Fibroblast of lung (primary cell): Measurements from ENCODE around the gene NUCB1. TPM values are rescaled to one million over a fixed set of nuclear protein-coding genes. Genes with fewer than 3 reads are reported as not detected.

ENCODE experiments used
- DNase-seq, 2 donors: peaks; one replicate each; pipeline versions ENCODE4 v3.0.0 to v3.0.0-alpha.2; 2010; ENCODE audit warnings: low read depth in 2 of 2
- H2AFZ ChIP-seq: 2 replicates; pipeline ENCODE4 v1.5.1; 2012; ENCODE audit warnings: low read length, control low read depth, inconsistent platforms
- H3K27ac ChIP-seq: 2 replicates; pipeline ENCODE4 v1.5.1; 2011; ENCODE audit warnings: low read length, control low read depth; ENCODE audit not compliant: insufficient read depth
- H3K27me3 ChIP-seq: 2 replicates; pipeline ENCODE4 v1.5.1; 2011; ENCODE audit warnings: mild to moderate bottlenecking, low read length; ENCODE audit not compliant: control insufficient read depth, insufficient read depth
- H3K36me3 ChIP-seq: 2 replicates; pipeline ENCODE4 v1.5.1; 2011; ENCODE audit warnings: low read length; ENCODE audit not compliant: control insufficient read depth, insufficient read depth
- H3K4me1 ChIP-seq: 2 replicates; pipeline ENCODE4 v1.5.1; 2011; ENCODE audit warnings: low read length; ENCODE audit not compliant: control insufficient read depth, insufficient read depth; ENCODE audit errors: extremely low read depth
- H3K4me2 ChIP-seq: 2 replicates; pipeline ENCODE4 v1.5.1; 2011; ENCODE audit warnings: low read length, control low read depth; ENCODE audit not compliant: insufficient read depth; ENCODE audit errors: extremely low read depth
- H3K4me3 ChIP-seq, 4 experiments: fragments of 200-600 bp in 1 of 4; sonication (generic) in 1 of 4; replicated peaks in 1 of 4; 2 replicates each; pipeline ENCODE4 v1.5.1; 2011 to 2016; ENCODE audit warnings: low read length in 4 of 4, low read depth in 3 of 4, mild to moderate bottlenecking in 3 of 4, control low read depth in 2 of 4, inconsistent platforms in 1 of 4, mixed read lengths in 1 of 4; ENCODE audit not compliant: insufficient read depth in 1 of 4; ENCODE audit errors: control extremely low read depth in 1 of 4
- H3K79me2 ChIP-seq: 2 replicates; pipeline ENCODE4 v1.5.1; 2012; ENCODE audit warnings: mild to moderate bottlenecking, low read length, inconsistent platforms; ENCODE audit not compliant: control insufficient read depth, insufficient read depth
- H3K9ac ChIP-seq: 2 replicates; pipeline ENCODE4 v1.5.1; 2011; ENCODE audit warnings: mild to moderate bottlenecking, low read length, control low read depth; ENCODE audit not compliant: insufficient read depth
- H3K9me3 ChIP-seq: 2 replicates; pipeline ENCODE4 v1.5.1; 2012; ENCODE audit warnings: low read depth, low read length; ENCODE audit not compliant: control insufficient read depth, insufficient read depth
- H4K20me1 ChIP-seq: 2 replicates; pipeline ENCODE4 v1.5.1; 2011; ENCODE audit warnings: low read length; ENCODE audit not compliant: control insufficient read depth, insufficient read depth; ENCODE audit errors: extremely low read depth
- CTCF ChIP-seq, 2 donors: IDR thresholded peaks in 1 of 2; conservative IDR thresholded peaks in 1 of 2; 1 replicate in 1 of 2; 2 replicates in 1 of 2; pipeline ENCODE4 v1.5.1; 2011 to 2012; ENCODE audit warnings: low read length in 2 of 2, control low read depth in 1 of 2, inconsistent platforms in 1 of 2, low read depth in 1 of 2, mild to moderate bottlenecking in 1 of 2
- EZH2 ChIP-seq: IDR thresholded peaks from 2 replicates; pipeline ENCODE4 v1.5.1; 2012; ENCODE audit warnings: low read length, control low read depth, mild to moderate bottlenecking; ENCODE audit errors: missing control alignments
- polyA plus RNA-seq, 2 donors: library from polyadenylated mRNA; depleted of rRNA in 1 of 2; stranded (reverse) in 1 of 2; unstranded in 1 of 2; fragments of >200 nt; gene quantifications; 2 replicates each; pipeline ENCODE4 v1.2.1, GENCODE V29; 2011 to 2012; ENCODE audit warnings: missing spikeins in 1 of 2
- total RNA-seq: library from RNA; depleted of rRNA; stranded (reverse); fragments of >200 nt; gene quantifications from 2 replicates; pipeline ENCODE4 v1.2.1, GENCODE V29; 2014

The NUCB1 gene
- total and polyA plus RNA-seq, 2 donors (not counting 1 experiment from before 2014, with no cell fraction given), result 129 to 130 TPM

GRCh38 chr19:48965040-48965805, 65.1 kb downstream of the NUCB1 start, which contains the start of gene FTL:
TSS of gene FTL (plus strand) at chr19:48965309. CDS start at chr19:48965508, 199 bp downstream.
- Histone ChIP-seq H3K36me3 (peaks cover 24% of the 10 kb centered on the region), H2AFZ (no peak within 1 kb of the TSS), H3K79me2 (peaks cover 19% of the 10 kb centered on the region), H3K4me3 (peak within 1 kb of the TSS; percentile 39 to 99 (median 79)), H3K9ac (peak within 1 kb of the TSS; percentile 34), H3K4me1 (peaks cover 19% of the 10 kb centered on the region), H3K27me3 (no peaks in the 10 kb centered on the region), H3K4me2 (peak within 1 kb of the TSS; percentile 85), H4K20me1 (peaks cover 6% of the 10 kb centered on the region), H3K9me3 (no peaks in the 10 kb centered on the region), H3K27ac (peak within 1 kb of the TSS; percentile 80)
- peak; percentile 92 to 97 for DNase-seq
- TF ChIP-seq CTCF (conservative IDR thresholded peaks at IDR 0.05 in 1 of 2, IDR thresholded peaks at IDR 0.05 in 1 of 2; ENCODE audit: low read depth in 1 of 2, low read length in 2 of 2) (no peak), EZH2 (no peak)

GRCh38 chr19:48965806-48966540, 65.9 kb downstream of the NUCB1 start:
- Histone ChIP-seq H3K9me3 (no peaks in the 10 kb centered on the region), H3K36me3 (peaks cover 27% of the 10 kb centered on the region), H3K9ac (peak overlapping the region; percentile 34), H4K20me1 (peaks cover 6% of the 10 kb centered on the region), H3K4me2 (peak overlapping the region; percentile 85), H2AFZ (no peak overlapping the region), H3K79me2 (peaks cover 19% of the 10 kb centered on the region), H3K4me1 (peaks cover 19% of the 10 kb centered on the region), H3K27ac (peak overlapping the region; percentile 23), H3K27me3 (no peaks in the 10 kb centered on the region), H3K4me3 (peak overlapping the region; percentile 39 to 99 (median 79))
- peak; percentile 80 for DNase-seq
- TF ChIP-seq EZH2, result no peak
- no peak for TF ChIP-seq CTCF (conservative IDR thresholded peaks at IDR 0.05 in 1 of 2, IDR thresholded peaks at IDR 0.05 in 1 of 2; ENCODE audit: low read depth in 1 of 2, low read length in 2 of 2)
